Glomerular visceral epithelial cell (primary cell): Measurements from ENCODE around the gene WWOX.

Experiments
- DNase-seq: peaks from one replicate; pipeline ENCODE4 v3.0.0-alpha.2; 2016; ENCODE audit errors: extremely low spot score

The WWOX gene

DNA sequence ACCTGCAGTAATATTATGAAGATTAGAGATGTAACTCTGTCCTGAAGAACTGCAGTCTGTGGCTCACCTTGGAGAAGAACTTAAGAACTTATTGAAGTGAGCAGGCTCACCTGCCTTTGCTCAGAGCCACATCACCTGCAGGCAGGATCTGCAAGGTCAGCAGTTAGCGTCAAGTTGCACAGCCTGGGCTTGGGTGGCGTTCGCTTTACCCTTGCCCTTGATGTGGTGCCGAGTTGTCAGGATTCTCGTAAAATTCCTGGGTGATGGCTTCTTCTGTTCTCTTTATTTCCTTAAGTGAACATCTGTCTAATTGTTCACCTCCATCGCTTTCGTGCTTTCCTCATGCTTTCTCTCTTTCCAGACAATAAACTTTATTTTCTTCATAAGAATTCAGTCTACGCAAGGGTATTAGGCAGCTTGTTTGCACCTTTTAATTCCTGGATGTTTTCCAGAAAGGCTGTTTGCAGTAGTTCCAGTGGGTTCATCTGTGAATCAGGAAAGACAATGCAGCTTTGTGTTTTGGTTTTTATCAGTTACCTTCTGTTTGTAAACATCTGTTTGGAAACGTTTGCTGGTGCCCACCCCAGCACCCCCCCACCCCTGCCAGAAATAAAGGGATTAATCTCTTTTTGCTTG is 254.3 kb downstream of the WWOX start:
- DNase-seq = no peak

DNA sequence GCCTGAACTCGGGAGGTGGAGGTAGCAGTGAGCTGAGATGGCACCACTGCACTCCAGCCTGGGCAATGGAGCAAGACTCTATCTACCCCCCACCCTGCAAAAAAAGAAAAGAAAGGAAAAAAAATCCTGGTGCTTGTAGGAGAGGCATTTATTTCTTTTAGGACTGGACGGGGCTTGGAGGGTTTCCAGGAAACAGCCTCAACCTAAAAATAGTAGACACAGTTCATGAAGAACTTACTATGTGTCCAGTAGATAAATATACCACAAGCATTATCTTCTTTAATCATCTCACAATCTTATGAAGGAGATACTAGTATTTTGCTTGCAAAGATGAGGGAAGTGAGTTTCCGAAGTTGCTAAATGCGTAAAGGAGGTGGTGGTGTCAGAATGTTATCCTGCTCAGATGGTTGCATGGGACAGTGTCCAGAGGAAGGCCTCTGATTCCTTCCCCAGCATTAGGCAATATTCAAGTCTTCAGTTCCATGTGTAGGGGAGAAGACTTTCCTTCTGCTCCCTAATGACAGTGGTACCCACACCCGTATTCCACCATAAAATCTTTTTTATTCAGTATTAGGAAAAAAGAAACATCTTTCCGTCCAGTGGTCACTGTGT is 263.2 kb downstream of the WWOX start:
- no peak for DNase-seq

DNA sequence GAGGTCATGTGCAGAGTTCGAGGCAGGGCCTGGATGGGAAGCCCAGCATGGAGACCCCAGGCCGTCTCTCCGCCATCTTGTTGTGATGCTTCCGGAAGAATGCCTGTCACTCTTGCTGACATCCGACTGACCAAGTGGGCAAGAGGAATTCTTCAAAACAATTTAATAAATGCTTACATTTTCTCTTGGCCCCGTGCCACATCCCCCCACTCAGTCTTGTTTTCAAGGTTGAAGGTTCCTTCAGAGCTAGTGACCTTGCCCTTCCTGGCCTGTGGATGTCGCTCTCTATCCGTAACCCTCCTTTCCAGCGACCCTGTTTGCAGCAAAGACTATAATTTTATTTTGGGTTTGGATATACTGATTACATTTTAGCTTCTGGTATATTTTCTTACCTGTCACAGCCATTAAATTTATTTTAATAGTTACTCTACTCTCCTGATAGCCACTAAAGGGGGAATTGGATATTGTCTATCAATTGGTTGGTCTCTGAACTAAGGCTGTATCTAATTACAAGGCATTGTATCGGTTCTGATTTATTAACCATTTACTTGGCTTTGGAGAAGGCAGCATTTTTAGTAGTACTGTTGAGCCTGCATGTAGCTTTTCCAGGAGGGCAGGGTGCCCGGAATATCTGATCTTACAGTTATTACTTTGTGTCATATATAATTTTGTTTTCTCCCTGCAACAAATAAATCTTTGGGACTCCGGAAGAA is 264.5 kb downstream of the WWOX start:
- DNase-seq = no peak

DNA sequence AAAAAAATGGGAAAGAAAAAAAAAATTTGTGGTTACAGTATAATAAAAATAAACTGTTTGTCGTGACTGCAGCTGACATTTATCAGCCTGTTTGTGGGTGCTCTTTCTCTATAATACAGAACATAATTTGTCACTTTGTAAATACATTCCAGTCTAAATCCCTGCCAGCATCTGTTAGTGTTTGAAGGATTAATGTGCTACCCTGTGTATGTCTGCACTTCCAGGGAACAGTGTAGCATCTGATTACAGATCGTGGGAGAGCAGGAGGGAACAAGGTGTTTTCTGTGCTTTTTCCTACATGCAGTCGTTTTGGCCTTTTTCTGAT is 265.1 kb downstream of the WWOX start:
- no peak for DNase-seq

DNA sequence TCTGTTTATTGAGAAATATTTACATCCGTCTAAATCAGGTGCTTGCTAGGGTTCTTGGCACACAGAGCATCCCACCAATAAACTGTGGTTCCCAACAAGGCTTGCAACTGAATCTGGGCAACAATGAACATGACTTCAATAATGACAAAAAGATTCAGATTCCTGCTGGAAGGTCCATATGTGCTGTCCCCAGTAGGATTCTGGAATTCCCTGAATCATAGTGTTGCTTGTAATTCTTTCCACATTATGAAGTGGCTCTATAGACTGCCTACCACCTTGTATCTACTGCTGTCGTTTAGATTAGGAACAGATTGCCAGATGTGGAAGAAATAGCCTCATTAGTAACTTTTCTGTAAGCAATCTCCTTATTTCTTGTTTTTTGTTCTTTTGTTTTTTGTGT is 265.9 kb downstream of the WWOX start:
- DNase-seq = no peak

DNA sequence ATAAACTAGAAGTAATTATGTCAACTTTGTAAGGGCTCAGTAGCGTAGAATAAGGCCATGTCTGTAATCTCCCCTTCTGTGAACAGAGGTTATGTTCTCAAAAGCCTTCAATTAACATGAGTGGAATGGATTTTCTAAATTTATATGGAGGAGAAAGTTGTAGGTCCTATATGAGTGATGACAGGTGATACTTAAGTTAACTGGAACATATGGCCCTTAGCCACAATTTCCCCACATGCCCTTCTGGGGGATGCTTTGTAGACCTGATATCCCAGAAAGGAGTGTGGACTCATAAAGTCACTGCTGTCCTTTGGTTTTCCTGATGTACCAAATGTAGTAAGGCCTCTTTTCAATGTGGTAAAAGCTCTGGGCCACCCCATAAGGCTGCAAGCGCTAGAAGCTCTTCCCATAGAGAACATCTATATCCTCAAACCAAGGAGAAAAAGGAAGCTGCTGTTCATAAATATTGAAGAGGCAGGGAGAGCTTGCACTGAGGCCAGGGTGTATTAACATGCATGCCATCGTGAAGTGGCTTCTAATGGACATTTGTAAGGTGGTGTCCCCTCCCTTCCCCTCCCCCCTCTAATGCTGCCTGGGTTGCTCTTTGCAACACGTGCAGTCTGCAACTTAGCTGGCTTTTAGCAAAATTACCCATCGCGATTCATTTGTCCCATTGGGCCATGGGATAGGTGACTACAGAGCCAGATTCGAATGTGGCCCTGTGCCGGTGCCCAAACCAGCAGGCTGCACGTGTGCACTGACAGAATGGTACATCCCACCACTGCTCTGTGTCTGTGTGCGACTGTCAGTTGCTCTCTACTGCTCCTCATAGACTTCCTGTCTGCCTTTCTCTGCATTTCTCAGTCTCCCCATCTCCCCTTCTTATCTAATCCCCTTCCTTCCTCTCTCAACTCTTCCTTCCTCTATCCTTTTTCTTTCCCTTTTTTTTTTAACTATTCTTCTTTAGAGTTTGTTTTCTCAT is 269.0 kb downstream of the WWOX start:
- no peak for DNase-seq

DNA sequence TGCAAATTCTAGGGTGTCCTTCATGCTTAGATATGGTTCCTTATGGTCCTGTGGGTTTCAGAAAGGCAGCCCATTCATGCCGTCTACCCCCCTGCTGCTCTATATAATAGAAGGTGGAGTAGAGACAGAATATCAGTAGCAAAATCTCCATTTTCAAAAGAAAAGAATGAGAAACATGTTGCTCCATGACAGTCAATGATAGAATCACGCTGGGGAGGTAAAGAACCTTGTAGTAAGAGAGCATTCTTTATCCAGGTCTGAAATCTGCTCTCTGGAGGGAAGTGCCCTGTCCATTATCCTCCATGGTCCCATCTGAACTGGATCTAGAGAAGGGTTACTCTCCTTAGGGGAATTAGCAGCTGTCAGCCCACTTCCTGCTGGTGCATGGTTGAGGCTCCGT is 272.8 kb downstream of the WWOX start:
- no peak for DNase-seq

DNA sequence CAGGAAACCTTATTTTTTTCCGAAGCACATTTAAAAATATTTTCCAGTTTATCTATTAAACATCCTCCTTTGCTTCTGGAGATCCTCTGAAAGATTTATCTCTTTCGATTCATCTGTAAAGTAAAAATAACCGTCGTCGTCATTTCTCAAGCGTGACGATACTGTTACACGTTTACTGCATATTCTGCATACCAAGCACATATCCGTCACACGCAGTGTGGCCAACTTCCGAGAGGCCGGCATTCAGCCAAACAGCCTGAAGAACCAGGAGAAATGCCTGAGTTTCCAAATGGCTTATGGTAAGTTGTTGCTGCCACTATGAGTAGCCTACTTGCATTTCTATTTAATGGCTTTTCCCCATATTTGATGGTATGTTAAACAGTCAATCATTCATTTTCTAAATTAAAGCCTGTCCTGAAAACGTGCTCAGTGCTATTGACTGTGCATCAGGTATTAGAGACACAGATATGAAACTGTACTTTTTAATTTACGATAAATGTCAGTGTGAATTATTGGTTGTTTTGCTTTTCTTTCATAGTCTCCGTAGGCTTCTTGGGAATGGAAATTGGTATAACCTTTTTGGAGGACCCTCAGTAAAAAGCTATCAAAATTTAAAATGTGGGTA is 275.7 kb downstream of the WWOX start:
- DNase-seq = no peak

DNA sequence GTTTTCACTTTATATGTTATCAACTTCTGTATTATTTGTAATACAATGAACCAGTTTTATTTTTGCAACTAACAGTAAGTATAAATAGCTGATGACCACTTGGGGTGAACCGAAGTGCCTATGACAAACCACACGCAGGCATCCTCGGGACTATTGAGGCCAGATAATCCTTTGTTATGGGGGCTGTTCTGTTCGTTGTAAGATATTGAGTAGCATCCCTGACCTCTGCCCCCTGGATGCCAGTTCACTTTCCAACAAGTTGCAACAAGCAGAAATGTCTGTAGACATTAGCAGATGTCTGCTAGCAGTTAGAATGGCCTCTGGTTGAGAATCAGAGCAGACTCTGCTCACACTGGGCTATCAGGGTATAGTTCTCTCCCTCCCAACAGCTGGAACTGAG is 277.0 kb downstream of the WWOX start:
- no peak for DNase-seq

DNA sequence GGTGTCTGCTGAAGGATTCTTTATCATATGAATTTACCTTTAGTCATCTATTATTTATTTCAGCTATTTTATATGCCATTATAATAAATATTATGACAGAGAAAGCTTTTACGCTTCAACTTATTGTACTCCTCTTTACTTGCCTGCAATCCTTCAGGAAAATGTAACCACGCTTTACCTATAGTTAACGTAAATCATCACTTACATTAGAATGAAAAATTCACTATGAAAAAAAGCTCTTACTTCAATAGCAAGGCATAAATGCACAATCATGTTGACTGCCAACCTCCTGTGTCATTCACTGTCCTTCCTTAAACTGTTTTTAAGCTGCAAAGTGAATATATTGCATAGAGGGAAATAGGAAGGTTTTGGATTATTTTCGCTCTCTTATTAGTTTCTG is 277.9 kb downstream of the WWOX start:
- DNase-seq = no peak

DNA sequence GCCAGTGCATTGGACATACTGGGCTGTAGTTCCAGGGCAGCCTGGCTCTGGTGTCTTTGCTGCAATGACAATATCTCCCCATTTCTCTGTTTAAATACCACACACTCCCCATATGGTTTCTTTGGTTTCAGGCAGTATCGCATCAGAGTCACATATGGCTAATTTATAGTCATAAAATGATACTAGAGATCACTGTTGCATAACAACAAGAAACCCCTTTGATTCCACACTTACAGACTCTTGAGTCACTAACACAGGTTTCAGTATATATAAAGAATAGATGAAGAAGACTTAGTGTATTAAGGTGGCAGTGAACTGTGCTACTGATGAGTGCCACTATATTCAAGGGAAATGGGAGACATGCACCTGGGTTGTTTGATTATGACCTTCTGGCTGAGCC is 281.6 kb downstream of the WWOX start:
- no peak for DNase-seq

DNA sequence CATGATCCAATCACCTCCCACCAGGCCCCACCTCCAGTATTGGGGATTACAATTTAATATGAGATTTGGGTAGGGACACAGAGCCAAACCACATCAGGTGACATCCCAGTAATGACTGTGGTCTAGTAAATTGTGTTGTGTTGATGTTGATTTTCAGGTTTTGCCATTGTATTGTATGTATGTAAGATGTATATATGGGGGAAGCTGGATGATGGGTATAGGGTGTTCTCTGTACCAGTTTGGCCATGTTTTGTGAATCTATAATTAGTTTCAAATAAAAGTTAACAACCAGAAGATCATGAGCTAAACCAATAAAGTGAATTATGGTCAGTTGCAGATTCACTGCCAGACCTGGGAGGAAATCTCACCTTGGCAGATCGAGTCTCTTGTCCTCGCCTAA is 283.7 kb downstream of the WWOX start:
- no peak for DNase-seq

DNA sequence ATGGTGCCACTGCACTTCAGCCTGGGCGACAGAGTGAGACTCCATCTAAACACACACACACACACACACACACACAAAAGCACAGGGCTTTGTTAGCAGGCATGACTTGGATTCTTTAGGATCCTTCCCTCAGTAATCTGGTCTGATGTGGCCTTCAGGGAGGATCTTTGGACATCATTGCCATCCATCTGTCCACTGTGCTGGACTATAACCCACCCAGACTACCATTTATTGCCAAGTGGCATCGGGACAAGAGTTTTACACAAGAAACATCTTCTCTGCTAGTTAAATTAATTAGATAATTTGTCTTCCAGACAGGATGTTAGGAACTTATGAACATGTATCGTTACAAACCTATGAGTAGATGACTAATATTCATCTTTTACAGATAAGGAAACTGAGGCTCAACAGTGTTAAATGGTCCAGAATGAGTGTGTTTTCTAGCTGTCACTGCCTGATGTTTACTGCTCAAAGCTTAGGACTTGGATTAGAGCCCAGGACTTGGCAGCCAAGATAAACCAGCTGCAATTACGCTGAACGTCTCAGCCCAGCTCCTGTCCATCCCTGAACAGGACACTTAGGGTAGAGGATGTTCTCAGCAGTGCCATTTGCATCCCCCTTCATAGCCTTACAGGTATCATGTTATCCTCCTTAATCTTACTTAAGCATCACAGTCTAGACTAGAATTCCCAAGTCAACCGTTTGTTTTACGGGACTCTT is 285.8 kb downstream of the WWOX start:
- no peak for DNase-seq

DNA sequence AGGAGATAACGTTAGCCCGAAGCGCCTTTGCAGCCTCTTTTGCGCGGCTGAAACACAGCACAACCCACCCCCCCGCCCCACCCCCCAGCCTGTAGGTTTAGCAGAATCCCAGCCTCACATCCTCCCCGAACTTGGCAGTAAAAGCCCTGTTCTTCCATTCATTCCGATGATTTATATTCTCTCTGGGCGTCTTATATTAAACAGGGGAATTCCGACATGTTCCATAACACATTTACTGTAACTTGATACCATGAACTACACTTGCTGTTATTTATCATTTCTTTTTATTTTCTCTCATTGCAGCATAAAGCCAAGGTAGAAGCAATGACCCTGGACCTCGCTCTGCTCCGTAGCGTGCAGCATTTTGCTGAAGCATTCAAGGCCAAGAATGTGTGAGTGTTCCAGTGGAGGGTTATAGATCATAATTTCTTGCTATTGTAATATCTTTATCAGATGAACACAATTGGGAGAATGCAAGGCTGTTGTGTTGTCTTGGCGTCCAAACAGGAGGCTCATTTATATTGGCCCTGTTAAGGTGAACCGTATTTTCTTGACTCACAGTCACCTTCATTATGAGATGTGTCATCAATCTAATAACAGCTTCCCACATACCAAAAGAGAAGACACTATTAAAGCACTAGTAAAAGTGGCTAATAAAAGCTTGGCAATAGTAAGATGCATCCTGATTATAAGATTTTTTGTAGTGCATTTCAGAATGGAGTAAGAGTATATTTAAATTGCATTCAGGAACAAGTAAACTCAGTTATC is 287.3 kb downstream of the WWOX start:
- no peak for DNase-seq

DNA sequence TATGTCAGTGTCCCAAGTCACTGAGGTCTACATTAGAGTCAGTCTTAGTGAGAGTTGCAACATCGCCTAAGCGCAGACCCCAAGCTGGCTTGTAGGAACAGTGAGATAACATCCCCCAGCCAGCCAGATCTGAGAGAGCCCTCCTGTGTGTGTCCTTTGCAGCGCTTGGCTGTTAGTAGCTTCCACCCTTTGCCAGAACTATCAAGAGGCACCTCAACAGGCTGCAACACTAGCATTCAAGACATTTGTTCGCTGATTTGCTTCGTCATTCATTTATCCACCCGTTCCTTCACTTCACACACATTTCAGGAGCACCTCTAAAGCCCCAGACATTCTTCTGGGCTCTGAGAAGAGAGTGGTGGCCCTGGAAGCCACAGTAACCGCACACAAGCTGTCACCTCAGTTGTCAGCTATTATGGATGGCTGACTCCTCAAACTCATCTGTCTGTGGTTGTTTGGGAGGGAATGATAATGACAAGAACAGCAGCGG is 289.6 kb downstream of the WWOX start:
- no peak for DNase-seq

DNA sequence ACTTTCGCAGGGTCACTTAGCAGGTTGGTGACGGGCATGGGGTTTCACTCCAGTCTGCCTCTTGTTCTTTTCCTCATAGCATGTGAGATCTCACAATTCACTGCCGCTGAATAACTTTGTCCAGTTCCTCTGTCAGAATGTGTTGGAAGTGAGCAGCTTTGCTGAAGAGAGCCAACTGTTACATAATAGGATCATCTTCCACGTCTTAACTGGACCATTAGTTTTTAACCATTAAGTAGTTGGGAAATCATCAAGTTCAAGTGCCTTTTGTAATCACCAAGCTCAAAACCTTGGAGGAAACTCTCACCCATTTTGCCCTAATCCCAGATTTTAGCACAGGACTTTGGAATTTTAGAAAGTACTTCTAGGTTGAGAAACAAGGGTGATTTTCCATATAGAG is 290.6 kb downstream of the WWOX start:
- no peak for DNase-seq

DNA sequence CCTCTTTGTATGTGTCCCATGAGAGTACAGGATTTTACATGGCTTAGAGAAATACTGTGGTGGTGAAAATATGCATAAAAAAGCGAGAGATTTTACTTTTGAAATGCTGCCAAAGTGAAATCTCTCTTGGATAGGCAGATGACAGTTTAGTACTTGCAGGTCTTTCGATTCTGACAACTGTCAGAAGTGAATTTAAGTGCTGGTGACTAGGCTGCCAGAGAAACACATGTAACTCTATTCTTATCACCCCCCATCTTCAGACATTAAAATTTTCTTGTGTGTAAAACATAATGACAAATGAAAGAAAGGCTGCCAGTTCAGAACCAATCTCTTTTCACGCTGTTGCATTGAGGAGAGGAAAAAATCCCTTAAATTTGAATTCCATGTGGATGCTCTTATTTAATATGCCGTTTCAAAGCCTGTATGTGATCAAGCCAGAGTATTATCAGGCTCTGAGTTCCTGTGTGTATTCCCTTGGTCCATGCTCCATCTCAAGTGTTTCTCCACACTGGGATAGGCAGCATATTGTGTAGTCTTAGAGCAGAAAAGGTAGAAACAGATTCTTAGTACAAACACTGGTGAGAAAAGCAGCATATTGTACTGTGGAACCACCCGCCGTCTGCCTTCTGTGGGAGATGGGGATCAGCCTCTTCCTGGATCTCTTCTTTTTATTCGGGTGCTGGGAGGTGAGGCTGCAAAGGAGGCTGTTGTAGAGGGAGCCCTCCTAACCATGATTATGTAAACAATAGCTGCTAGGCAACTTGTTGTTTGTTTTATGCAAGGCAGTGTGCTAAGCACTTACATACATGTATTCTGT is 291.3 kb downstream of the WWOX start:
- no peak for DNase-seq

DNA sequence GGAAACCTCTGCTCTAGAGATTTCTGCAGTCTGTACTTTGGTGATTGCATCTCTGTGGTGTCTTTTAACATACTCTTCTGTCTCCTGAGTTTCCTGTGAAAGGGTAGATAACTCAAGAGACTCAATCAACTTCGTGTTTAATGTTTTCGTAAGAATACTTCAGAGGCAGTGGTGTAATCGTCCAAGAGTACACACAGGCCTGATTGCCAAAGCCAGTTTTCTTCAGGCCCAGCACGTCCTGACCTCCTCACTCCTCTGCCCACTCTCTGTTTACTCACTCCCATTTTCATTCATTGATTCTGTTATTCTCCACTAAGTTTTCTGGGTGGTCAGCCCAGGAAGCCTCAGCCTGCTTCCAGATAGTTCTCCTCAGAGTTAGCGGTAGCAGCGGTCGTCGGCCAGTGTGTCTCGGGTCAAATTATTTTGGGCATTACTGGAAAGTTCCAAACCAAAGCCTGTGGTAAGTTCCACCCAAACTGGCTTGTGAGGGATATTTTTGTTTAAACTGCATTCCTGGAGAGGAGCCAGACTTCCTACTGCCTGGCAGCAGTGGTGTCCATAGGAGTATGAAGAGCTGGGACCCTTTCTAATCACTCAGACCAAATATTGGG is 293.2 kb downstream of the WWOX start:
- DNase-seq = no peak

DNA sequence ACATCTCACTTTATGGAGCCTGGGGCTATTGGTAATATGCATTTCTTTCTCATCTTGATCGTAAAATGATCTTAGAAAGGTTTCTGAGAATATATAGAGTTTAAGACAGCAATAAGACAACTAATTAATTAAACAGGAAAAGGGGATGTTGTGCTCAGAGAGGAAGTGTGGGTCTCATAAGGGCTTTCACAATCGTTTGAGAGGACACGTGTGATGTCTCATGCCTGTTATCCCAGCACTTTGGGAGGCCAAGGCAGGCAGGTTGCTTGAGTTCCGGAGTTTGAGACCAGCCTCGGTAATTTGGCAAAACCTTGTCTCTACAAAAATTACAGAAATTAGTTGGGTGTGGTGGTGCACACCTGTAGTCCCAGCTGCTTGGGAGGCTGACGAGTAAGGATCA is 295.6 kb downstream of the WWOX start:
- DNase-seq = no peak
